ENCODE data around the gene SAMD10. TPM values are rescaled to one million over a fixed set of nuclear protein-coding genes. Genes with fewer than 3 reads are reported as not detected.
"Not testable (repeated sequence)": the region's sequence is repeated elsewhere in the genome, so short reads cannot be mapped to it uniquely, and the experiment has no call there.

The SAMD10 gene
- total RNA-seq, 4 donors from 2014 or later, result 5.9 to 86.2 (median 19.4) TPM

GRCh38 chr20:63963348-63963741 is 16.1 kb downstream of the SAMD10 start:
- Histone ChIP-seq H3K4me3 (no peak overlapping the region), H3K4me1 (peaks cover under 1% of the 10 kb centered on the region in 4 donors), H3K27me3 (no peaks in the 10 kb centered on the region), H3K36me3 (no peaks in the 10 kb centered on the region), H3K27ac (no peak overlapping the region), H3K9me3 (no peaks in the 10 kb centered on the region)
- TF ChIP-seq POLR2AphosphoS5 (IDR thresholded peaks at IDR 0.05), result no peak
- no peak for TF ChIP-seq POLR2A (IDR thresholded peaks at IDR 0.05)
- no peak for TF ChIP-seq EP300 (IDR thresholded peaks at IDR 0.05; ENCODE audit: low read depth)
- no peak for TF ChIP-seq CTCF (IDR thresholded peaks at IDR 0.05)
- DNase-seq, result no peak
- in situ Hi-C loops (cut with MboI; ENCODE audit: low pct_ligation_motif_present in 1 of 4, low pct_unique_long_range_greater_than_20kb in 1 of 4, low sequenced_read_pairs in 3 of 4), result no loop called here
- WGBS, 2 donors (ENCODE audit: low coverage in 1 of 2), result 92% methylated on average over 16 of the region's 27 CpGs; no CpG with 5 or more reads in 1 of the 2 donors
- intact Hi-C loops (cut with DNase I; ENCODE audit: low total_unique reads), result no loop called here

GRCh38 chr20:63962426-63963347 is 16.8 kb downstream of the SAMD10 start:
- no peak for DNase-seq
- intact Hi-C loops (cut with DNase I; ENCODE audit: low total_unique reads) (no loop called here), in situ Hi-C loops (cut with MboI; ENCODE audit: low pct_ligation_motif_present in 1 of 4, low pct_unique_long_range_greater_than_20kb in 1 of 4, low sequenced_read_pairs in 3 of 4) (no loop called here)
- Histone ChIP-seq H3K9me3 (no peaks in the 10 kb centered on the region), H3K27me3 (no peaks in the 10 kb centered on the region), H3K27ac (no peak overlapping the region), H3K4me1 (peaks cover 4 to 7% (median 5%) of the 10 kb centered on the region in 4 donors), H3K36me3 (no peaks in the 10 kb centered on the region), H3K4me3 (no peak overlapping the region)
- WGBS, 2 donors (ENCODE audit: low coverage in 1 of 2), result 93% methylated on average over 61 of the region's 61 CpGs; no CpG with 5 or more reads in 1 of the 2 donors
- TF ChIP-seq POLR2A (IDR thresholded peaks at IDR 0.05), result no peak
- no peak for TF ChIP-seq POLR2AphosphoS5 (IDR thresholded peaks at IDR 0.05)
- no peak for TF ChIP-seq CTCF (IDR thresholded peaks at IDR 0.05)
- no peak for TF ChIP-seq EP300 (IDR thresholded peaks at IDR 0.05; ENCODE audit: low read depth)

- Histone ChIP-seq H3K27me3 (no peaks in the 10 kb centered on the region), H3K4me1 (peaks cover 4 to 16% (median 13%) of the 10 kb centered on the region in 4 donors), H3K36me3 (no peaks in the 10 kb centered on the region), H3K27ac (no peak overlapping the region), H3K4me3 (no peak overlapping the region), H3K9me3 (no peaks in the 10 kb centered on the region)
- 85% methylated on average over 26 of the region's 26 CpGs; no CpG with 5 or more reads in 1 of the 2 donors for WGBS, 2 donors (ENCODE audit: low coverage in 1 of 2)
- DNase-seq, result no peak
- no peak for TF ChIP-seq POLR2AphosphoS5 (IDR thresholded peaks at IDR 0.05)
- TF ChIP-seq POLR2A (IDR thresholded peaks at IDR 0.05), result no peak
- TF ChIP-seq EP300 (IDR thresholded peaks at IDR 0.05; ENCODE audit: low read depth), result no peak
- TF ChIP-seq CTCF (IDR thresholded peaks at IDR 0.05), result no peak
- in situ Hi-C loops (cut with MboI; ENCODE audit: low pct_ligation_motif_present in 1 of 4, low pct_unique_long_range_greater_than_20kb in 1 of 4, low sequenced_read_pairs in 3 of 4), result no loop called here
- intact Hi-C loops (cut with DNase I; ENCODE audit: low total_unique reads), result no loop called here
Observed at GRCh38 chr20:63961664-63962425, 17.6 kb downstream of the SAMD10 start.

GRCh38 chr20:63960654-63961621 is 18.5 kb downstream of the SAMD10 start:
- WGBS, 2 donors (ENCODE audit: low coverage in 1 of 2), result 67% methylated on average over 3 of the region's 15 CpGs; no CpG with 5 or more reads in 1 of the 2 donors
- in situ Hi-C loops (cut with MboI; ENCODE audit: low pct_ligation_motif_present in 1 of 4, low pct_unique_long_range_greater_than_20kb in 1 of 4, low sequenced_read_pairs in 3 of 4); H3K36me3 ChIP-seq; intact Hi-C loops (cut with DNase I; ENCODE audit: low total_unique reads); H3K4me3 ChIP-seq; H3K9me3 ChIP-seq; H3K27me3 ChIP-seq; H3K27ac ChIP-seq; DNase-seq: not testable (repeated sequence)
- peaks cover 4 to 19% (median 16%) of the 10 kb centered on the region in 4 donors for H3K4me1 ChIP-seq

Measured in transverse colon (tissue), 4 donors.